Parathyroid adenoma (tissue), 2 donors: ENCODE results near the gene SENP5.

Source experiments
- H2AFZ ChIP-seq: fragments of 300-600 bp; sonication (generic); one replicate; pipeline ENCODE4 v1.7.0; 2017; ENCODE audit warnings: antibody characterized with exemption, mild to moderate bottlenecking
- H3K27ac ChIP-seq: fragments of 300-600 bp; sonication (generic); one replicate; pipeline ENCODE4 v1.7.0; 2017
- H3K27me3 ChIP-seq: fragments of 300-600 bp; sonication (generic); one replicate; pipeline ENCODE4 v1.7.0; 2017; ENCODE audit warnings: low read length; ENCODE audit not compliant: control insufficient read depth, insufficient read depth
- H3K36me3 ChIP-seq: fragments of 300-600 bp; sonication (generic); one replicate; pipeline ENCODE4 v1.7.0; 2017; ENCODE audit warnings: low read length; ENCODE audit not compliant: control insufficient read depth, insufficient read depth
- H3K4me1 ChIP-seq: fragments of 300-600 bp; sonication (generic); one replicate; pipeline ENCODE4 v1.7.0; 2017; ENCODE audit warnings: control low read depth
- H3K4me2 ChIP-seq: fragments of 300-600 bp; sonication (generic); one replicate; pipeline ENCODE4 v1.7.0; 2017; ENCODE audit warnings: low read length
- H3K4me3 ChIP-seq: fragments of 300-600 bp; sonication (generic); one replicate; pipeline ENCODE4 v1.7.0; 2017; ENCODE audit warnings: low read depth, low read length
- H3K79me2 ChIP-seq: fragments of 300-600 bp; sonication (generic); one replicate; pipeline ENCODE4 v1.7.0; 2017; ENCODE audit warnings: control low read depth
- H3K9ac ChIP-seq: fragments of 300-600 bp; sonication (generic); one replicate; pipeline ENCODE4 v1.7.0; 2017; ENCODE audit warnings: mild to moderate bottlenecking
- H3K9me3 ChIP-seq: fragments of 300-600 bp; sonication (generic); one replicate; pipeline ENCODE4 v1.7.0; 2017; ENCODE audit warnings: low read length; ENCODE audit not compliant: control insufficient read depth
- CTCF ChIP-seq: fragments of 300-600 bp; sonication (generic); IDR thresholded peaks from one replicate; pipeline ENCODE4 v1.7.0; 2017; ENCODE audit warnings: antibody characterized with exemption, mild to moderate bottlenecking
- donor health status: primary hyperparathyroidism.

Gene SENP5

GRCh38 chr3:196962108-196962929, 94.6 kb downstream of the SENP5 start:
- Histone ChIP-seq H3K36me3 (no peaks in the 10 kb centered on the region), H3K4me1 (no peaks in the 10 kb centered on the region), H3K9ac (no peak overlapping the region), H2AFZ (no peak overlapping the region), H3K4me3 (no peak overlapping the region), H3K27me3 (no peaks in the 10 kb centered on the region), H3K27ac (no peak overlapping the region), H3K9me3 (no peaks in the 10 kb centered on the region), H3K4me2 (no peak overlapping the region), H3K79me2 (no peaks in the 10 kb centered on the region)
- TF ChIP-seq CTCF = no peak

- Histone ChIP-seq H2AFZ (no peak overlapping the region), H3K4me1 (peaks cover 2% of the 10 kb centered on the region), H3K79me2 (no peaks in the 10 kb centered on the region), H3K4me3 (no peak overlapping the region), H3K4me2 (no peak overlapping the region), H3K9ac (no peak overlapping the region), H3K36me3 (no peaks in the 10 kb centered on the region), H3K27me3 (no peaks in the 10 kb centered on the region), H3K27ac (no peak overlapping the region), H3K9me3 (no peaks in the 10 kb centered on the region)
- no peak for TF ChIP-seq CTCF
These were observed 95.4 kb downstream of the SENP5 start for GRCh38 chr3:196962930-196963630.

DNA sequence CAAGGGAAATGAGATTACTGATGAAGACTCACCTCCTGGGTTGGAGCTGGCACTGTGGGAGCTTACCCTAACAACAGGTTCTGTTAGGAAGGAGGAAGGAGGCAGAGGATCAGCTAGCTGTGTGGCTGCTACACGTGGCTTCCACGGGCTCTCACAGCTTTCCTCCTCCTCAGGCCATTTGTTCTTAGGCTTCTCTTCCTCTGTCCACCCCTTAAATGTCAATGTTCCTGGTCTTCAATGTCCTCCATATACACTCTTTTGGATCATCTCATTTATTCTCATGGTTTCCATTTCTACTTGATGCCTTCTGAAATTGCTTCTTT, 95.9 kb downstream of the SENP5 start:
- TF ChIP-seq CTCF = no peak
- H3K4me2 ChIP-seq = no peak overlapping the region
- no peak overlapping the region for H2AFZ ChIP-seq
- no peaks in the 10 kb centered on the region for H3K36me3 ChIP-seq
- H3K27ac ChIP-seq = no peak overlapping the region
- peaks cover 3% of the 10 kb centered on the region for H3K79me2 ChIP-seq
- H3K4me1 ChIP-seq = peaks cover 4% of the 10 kb centered on the region
- H3K9me3 ChIP-seq = no peaks in the 10 kb centered on the region
- H3K4me3 ChIP-seq = no peak overlapping the region
- no peak overlapping the region for H3K9ac ChIP-seq
- H3K27me3 ChIP-seq = no peaks in the 10 kb centered on the region

DNA sequence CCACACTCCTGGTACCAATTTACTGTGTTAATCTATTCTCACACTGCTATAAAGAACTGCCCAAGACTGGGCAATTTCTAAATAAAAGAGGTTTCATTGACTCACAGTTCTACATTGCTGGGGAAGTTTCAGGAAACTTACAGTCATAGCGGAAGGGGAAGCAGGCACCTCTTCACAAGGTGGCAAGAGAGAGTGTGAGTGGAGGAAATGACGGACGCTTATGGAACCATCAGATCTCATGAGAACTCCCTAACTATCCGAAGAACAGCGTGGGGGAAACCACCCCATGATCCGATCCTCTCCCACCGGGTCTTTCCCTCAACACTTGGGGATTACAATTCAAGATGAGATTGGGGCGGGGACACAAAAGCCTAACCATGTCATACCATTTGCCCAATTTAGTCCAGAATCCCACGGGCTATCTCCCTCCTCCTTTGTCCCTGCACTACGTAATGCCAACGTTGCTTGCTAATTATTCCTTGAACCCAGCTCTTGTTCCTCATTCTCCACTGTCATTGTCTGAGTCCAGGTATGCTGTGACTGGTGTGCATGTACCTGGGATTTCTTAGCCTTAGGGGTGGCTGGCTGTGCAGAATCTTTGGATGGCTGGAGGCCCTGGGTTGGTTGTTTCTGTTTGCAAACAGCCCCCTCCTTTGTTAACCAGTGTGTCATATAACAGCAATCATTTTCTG, 97.5 kb downstream of the SENP5 start:
- peaks cover 4% of the 10 kb centered on the region for H3K4me1 ChIP-seq
- H3K27me3 ChIP-seq = no peaks in the 10 kb centered on the region
- no peak overlapping the region for H3K9ac ChIP-seq
- no peaks in the 10 kb centered on the region for H3K9me3 ChIP-seq
- peaks cover 3% of the 10 kb centered on the region for H3K79me2 ChIP-seq
- no peak overlapping the region for H3K4me3 ChIP-seq
- no peak overlapping the region for H3K27ac ChIP-seq
- H2AFZ ChIP-seq = no peak overlapping the region
- no peaks in the 10 kb centered on the region for H3K36me3 ChIP-seq
- no peak for TF ChIP-seq CTCF
- H3K4me2 ChIP-seq = no peak overlapping the region
